Cerebellar nuclear complex (tissue), 1 donor: ENCODE data around the gene OPN3.

Experiments used
- DNase-seq, 2 experiments: peaks; one replicate each; lab custom pipeline; 2025; lab: John Stamatoyannopoulos, UW

OPN3 gene

DNA sequence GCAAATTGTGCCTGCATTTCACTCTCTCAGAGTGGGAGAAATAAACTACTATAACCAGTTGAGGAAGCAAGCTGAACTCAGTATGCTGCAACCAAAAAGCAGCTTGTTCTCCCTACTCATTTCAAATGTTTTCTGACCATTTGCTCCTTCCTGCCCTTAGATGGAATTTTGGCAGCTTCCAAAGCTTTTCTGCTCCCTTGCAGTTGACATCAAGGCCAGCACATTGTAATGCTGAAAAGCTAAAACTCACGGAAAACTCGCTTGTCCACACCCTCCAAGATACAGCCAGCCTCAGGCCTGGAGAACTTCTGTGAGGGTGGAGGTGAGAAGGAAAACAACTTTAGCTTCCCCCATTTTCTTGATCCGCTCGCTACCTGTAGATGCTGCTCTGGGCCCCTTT lies 5.0 kb upstream of the OPN3 start:
- DNase-seq, result no peak

DNA sequence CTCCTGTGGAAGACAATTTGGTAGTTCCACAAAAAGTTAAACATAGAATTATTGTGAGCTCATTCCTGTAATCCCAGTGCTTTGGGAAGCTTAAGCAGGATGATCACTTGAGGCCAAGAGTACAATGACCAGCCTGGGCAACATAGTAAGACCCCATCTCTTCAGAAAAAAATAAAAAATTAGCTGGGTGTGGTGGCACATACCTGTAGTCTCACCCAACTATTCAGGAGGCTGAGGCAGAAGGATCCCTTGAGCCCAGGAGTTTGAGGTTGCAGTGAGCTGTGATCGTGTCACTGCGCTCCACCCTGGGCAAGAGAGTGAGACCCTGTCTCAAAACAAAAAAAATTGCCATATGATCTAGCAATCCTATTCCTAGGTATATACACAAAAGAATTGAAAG lies 4.1 kb upstream of the OPN3 start:
- DNase-seq, result no peak

DNA sequence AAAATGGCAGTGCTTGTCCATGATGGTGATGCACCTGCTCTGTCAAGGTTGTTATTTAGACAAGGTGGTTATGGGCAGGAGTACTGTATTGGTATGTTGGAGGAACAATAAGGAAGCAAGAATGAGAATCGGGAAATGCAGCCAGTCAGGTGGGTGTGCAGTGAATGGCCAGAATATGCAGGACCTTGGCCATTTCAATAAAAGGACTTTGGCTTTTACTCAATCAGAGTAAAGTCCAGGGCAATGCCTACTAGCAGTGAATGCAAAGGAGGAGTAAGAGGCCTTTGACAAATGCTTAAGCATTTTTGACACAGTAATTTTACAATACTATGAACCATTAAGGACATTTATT lies 2.4 kb upstream of the OPN3 start:
- no peak for DNase-seq

DNA sequence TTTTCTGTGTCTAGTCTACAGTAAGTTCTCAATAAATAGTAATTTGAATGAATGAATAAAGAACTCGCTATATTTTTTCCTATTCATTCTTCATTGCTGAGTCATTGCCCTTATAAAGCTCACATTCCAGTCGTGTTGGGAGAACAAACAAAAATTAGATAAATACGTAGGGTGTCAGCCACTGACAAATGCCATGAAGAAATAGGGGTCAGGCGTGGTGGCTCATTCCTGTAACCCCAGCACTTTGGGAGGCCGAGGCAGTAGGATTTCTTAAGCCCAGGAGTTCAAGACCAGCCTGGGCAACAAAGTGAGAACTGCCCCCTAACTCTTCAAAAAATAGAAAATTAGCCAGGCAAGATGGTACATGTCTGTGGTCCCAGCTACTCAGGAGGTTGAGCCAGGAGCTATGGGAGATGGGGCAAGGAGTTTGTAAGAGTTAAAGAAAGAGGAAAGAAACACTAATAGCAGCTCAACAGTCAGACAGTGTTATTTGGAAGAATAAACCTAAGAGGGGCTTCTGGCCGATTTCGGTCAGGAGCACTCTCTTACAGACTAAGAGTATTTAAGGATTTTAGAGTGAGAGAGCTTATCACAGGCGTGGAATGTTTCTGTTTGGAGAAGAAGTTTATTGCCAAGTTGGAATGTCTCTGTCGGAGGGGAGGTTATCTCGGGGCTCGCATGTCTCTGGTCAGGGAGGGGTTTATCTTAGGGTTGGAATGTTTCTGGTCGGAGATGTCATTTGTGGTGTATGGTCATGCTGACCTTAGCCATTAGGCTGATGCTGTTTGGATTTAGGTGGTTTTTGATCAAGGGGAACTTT lies 1.8 kb upstream of the OPN3 start:
- DNase-seq, result no peak

DNA sequence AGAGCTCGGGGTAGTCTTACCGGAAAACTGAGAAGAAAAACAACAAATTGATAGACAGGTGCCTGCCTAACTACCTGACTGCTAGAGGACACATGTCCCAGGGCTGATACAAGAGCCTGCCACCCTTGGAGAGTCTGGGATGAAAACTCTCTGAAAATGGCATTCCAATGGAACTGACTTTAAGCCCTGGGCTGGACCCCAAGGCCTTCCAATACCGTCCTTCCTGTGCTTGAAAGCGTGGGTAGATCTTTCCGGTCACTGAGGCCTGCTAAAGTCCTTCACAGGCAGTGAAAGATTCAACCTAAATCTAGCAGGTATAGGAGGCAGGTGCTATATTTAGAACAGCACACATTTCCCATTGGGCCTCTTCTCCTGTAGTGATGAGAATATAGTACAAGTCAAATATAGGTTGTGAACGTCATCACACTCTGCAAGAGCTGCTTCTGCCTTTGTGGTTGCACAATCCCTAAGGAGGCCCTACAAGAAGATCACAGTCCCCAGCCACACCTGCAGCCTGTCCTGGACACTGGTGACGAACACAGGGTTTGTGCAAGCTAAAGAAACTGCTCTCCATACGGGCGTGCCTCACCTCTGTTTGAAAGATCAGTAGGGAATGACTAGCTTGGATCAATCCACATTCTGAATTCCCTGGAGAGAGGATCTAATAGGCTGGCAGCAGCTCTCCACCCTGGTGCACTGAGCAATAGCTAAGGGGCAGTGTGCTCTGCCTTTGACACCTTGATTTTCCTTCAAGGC lies 876 bp upstream of the OPN3 start:
- DNase-seq, result no peak

DNA sequence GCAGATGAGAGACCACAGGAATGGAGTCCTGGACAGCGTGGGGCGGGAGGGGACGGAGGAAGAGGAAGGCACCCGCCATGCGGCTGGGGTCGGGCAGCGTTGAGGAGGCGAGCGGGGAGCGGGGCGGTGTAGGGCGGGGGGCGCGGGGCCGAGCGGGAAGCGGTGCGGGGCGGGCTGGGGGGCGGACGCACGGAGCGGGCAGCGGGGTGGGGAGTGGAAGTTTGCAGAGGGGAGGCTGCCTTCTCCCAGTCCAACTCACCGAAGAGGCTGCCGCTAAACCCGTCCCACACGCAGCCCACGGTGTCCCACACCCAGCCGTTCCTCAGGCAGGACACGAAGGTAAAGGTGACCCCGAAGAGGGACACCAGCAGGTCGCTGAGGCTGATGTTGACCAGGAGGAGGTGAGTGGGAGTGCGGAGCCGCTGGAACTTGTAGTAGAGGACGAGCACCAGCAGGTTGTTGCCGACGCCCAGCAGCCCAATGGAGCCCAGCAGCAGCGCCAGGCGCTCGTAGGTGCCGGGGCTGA lies 483 bp downstream of the OPN3 start:
- no peak for DNase-seq

DNA sequence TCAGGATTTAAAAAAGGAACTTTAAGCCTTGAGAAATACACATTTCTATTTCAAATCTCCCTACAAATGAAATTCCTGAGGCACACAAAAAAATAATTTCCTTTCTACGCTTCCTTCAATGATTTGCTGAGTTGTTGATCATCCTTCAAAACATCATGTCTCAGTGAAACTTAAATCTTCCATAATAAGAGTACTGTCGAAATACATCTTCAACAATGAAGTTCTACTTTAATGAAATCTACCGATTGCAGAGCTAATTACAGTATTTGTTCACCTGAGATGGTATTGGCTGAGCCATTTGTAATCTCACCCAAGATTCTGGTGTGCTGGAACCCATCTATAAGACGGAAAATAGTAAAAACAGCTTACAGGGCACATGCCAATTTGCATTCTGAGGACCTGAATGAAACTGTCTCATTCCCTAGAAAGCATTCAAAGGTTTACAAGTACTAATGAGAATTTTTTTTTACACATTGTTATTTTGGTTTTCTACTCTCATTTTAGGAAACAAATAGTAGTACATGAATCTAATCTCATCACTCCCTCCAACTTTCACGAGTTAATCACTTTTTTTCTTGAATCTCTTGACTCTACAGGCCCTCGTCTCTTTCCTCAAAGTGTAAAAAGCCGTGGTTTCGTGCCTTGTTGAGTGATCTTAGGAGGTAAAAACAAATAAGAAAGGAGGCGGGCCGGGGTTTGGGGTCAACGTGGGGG lies 1.1 kb downstream of the OPN3 start:
- DNase-seq, result no peak

DNA sequence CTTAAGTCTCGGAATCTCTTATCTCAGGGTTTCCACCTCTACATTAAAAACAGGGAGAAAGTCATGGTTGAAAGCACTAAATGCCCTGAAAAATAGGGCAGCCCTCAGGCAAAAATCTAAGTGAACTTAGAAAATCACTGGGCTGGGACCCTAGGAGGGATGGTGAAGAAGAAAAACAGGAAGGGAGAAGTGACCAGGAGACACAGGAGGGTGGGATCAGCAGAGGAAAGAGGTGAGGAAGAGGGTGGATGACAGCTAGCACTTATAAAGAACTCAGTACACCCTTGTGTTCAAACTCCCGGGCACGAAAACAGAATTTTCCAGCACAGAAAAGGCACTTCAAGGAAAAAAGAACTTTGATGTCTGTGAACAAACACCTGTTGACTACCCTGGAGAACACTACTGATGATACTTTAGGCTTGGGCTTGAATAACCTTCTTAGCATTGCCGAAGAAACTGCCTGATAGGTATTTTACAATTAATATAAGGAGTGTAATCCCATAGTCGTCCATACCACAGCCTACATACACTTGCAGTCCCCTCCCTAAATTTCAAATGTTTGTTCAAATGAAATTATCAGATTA lies 2.0 kb downstream of the OPN3 start:
- DNase-seq, result no peak

DNA sequence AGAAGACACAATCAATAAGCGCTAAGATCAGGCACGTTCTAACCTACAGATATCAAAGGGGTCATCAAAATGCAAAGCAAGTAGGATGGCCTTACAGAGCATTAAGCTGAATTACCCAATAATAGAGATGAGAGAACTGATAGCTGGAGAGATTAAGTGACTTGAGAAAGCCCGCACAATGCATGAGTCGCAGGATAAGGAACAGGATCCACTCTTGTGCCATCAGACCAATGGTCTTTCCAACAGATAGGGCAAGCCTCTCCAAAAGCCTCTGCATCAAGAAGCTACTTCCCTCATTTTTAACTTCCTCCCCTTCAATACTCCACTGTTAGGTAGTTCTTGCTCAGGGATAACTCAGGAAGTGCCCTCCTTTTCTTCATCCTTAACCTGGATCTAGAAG lies 2.6 kb downstream of the OPN3 start:
- no peak for DNase-seq

DNA sequence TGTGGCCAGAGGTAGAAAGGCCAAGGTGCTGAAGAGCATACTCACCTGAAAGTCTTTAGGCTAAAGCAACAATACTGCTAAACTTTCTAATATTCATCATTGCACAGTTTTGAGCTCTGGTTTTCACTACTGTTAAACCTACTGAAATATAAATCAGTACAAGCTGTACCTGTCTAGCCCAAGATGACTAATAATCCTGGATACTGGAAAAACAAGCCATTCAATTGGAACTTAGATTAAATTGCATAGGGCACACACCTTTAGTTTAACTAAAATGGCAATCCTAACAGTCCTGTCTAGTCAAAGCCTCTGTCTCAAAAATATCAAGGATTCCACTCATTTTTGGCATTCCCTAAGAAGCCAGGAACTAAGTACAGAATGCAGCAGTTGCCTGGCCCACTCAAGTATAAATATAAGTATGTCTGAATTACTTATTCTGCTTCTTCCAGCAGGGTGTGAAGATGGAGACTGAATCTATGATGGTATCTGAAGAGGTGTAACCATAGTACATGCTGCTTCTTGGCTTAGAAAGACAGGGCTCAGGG lies 3.1 kb downstream of the OPN3 start:
- DNase-seq, result no peak

DNA sequence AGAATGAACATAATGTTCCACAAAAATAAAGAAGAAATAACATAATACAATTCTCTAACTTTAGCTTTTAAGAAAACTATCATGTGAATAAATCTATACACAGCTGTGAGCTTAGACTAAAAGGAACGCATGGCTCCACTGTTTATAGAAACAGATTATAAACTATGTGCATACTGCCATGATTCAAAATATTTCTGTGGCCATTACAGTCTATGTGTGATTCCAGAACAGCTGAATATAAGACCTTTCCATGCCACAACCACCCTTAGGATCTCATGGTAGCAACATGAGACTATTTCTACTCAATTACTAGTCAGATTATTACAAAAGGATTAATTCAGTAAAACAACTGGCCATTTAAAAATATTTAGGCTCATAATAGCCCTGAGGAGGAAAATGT lies 3.9 kb downstream of the OPN3 start:
- DNase-seq, result no peak

DNA sequence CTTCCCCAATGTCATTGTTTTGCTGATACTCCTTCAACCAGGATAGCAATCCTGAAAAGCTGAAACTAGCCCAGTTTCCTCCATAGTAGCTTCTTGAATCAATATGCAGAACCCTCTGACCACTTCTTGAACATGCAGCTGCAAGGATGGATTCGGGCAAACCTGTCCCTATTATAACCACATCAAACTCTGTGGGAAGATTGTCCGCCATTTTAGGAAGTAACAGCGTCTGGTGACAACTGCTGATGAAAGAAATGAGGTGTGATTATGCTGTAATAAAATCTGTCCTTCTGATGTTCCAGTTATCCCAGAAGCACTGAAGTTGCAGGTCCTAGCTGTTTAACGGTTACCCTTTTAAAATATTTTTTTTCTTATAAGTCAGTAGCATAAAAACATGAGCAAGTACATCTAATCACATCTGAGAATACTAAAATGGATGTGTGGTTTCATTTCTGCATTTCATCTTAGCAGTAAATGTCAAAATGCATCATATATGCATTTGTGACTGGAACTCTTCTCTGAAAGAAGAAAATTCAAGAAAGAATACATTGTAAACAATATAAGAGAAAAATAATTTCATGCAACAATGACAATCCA lies 4.5 kb downstream of the OPN3 start:
- DNase-seq, result no peak

DNA sequence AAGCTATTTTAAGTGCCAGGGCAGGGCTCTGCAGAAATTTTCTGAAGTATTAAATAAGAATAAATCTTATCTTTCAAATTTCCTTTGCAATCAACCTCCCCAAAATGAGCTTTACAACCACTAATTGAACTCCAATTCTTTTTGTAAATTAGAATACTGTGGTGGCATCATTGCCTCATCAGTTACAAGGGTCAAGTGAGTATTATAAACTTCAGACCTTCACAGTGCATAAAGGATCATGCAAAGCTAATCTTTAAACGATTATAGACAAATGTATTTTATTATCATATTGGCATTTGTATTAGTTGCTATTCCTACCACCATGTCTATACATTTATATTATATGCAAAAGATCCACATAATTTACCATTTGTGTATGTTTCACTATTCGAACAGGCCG lies 7.2 kb downstream of the OPN3 start:
- DNase-seq, result no peak

DNA sequence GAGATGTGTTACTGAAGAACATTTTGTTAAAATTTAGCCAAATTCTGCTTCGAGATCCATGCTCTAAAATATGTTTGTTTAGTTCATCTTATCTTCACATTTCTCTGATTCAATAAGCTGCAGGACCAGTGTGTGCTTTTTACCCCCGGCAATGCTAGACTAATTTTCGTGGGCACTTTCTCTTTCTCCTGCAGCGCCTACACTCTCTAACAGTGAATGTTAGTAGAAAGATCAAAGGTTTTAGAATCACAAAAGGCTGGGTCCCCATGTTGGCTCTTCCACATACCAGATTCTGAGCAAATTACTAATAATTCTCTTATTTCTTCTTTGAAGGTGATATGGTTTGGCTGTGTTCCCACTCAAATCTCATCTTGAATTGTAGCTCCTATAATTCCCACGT lies 8.5 kb downstream of the OPN3 start:
- no peak for DNase-seq

DNA sequence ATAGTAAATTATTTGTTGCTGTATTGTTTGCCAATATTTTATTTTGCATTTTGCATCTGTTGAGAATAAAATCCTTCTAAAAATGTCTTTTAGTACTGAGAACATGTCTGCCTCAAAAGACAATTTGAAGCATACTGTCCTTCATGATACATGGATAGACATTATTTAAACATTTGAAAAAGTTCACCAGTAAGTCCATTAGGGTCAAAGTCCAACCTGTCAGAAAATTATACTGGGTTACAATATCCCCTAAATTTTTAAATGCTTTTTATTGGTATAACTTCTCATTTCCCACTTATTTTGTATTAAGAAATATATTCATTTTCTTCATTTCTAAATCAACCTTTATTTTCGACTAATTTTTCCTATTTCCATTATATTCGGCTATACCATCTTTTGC lies 9.3 kb downstream of the OPN3 start:
- no peak for DNase-seq

DNA sequence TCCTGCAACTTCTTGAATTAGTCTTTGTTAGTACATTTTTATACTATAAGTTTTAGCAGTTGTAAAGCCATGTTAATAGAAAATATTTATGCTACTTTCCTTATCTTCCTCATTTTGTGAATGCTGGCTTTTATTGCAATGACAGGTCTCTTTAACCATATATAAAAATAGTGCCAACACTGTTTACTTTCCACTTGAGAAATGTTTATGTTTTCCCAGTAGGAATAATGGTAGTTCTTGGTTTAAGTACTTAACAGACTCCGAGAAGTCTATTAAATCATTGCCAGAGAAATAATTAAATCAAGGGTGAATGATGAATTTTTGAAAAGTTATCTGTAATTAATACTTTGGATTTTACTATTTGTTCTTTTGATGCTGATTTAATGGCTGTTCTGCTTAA lies 9.7 kb downstream of the OPN3 start:
- DNase-seq, result no peak

DNA sequence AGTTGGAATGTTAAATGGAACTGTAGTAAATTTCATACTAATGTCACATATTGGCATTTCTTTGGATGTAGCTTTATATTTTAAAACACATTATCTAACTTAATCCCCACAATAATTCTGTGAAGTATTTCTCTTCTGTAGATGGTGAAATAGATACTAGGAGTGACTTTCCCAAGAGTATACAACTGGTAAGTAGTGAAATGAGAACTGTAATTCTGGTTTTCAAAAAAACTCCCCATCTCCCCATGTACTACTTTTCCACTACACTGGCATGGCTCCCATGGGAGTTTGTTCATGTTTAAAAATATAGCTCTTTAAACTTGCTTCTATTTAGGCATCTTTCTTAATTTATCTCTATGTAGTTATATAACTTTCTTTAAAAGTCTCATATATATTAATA lies 10.2 kb downstream of the OPN3 start:
- DNase-seq, result no peak

DNA sequence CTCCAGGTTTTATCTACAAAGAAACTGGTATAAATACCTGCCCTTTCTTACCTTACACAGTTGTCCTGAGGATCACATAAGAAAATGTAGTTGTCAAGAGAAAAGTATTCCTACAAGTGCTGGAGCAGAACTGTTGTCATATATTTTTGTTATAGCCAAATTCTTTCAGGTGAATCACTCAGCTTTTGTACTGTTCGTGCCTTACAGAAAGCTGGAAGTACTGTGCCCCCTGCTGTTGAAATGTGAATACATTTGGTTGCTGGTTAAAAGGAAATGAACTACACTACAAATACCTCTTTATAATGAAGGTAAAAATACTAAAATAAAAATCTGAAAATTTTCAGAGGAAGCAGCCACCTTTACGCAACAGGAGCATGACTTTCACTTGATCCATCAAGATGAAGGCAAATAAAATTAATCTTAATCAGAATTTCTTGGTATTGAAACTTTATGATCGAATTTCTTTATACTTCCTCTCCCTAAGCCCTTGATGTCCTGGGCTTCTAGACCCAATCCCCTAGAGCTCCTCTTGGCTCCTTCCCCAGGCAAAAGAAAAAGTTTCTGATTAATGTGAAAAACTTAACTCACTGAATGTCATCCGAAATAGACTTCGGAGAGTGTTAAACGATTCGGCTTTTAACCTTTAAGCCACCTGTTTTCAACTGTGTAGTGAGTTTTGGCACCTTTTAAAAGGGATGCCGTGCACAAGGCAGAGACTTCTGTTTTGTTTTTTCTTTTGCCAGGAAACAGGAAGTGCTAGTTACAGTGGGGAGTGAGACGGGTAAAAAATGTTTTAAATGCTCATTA lies 12.5 kb downstream of the OPN3 start:
- DNase-seq, result no peak

DNA sequence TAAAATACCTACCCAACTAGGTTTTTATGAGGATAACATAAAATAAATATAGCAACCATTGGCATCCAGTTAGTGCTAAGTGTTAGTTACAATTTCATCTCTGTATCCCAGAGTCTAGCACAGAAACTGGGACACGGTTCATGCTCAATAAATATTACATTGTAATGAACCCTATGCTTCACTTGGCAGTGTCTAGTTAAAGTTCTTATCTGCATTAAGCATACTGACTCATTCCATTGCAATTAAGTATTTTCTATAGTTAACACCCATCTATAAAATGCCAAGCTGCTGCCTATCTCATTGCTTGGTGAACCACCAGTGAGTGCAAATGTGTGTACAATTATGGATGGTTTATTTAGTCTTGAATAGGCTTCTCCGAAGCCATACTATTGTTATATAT lies 15.2 kb downstream of the OPN3 start:
- DNase-seq, result no peak

DNA sequence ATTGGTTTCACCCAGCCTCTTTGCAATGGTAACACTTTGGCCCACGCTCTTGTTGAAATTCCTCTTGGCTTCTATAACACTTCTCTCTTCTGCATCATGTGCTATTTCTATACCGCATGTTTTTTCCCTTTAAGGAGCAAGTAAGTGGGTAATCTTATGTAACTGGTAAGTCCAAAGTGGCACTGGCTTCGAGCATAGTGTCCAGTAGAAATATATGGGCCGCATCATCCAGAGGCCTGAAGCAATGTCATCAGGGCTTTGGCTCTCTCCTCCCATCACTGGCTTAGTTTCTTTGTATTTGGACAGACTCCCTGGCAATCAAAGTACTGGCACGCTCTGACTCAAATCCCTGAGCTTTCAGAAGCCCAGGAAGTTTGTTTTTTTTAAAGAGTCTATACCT lies 17.5 kb downstream of the OPN3 start:
- DNase-seq, result no peak

DNA sequence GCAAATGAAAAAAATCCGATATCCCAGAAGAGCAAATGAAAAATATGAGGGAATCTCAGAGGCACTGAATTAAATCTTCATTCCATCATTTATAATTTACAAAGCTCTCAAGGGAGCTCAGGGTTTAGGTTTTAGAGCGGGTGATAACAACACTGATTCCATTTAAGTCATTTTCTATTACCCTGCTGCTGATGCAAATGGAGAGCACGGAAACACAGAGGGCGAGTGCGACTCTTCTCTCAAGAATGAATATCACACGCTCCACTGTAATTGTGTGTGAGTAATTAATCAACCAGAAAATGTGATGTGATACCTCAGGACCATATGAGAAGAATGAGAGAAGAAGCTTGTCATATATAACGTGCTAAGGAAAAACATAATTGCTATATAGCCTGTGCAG lies 22.7 kb downstream of the OPN3 start:
- no peak for DNase-seq
